Parietal lobe (tissue), 1 donor: ENCODE results near the gene WDR27. TPM values are rescaled to one million over a fixed set of nuclear protein-coding genes. Genes with fewer than 3 reads are reported as not detected.

ENCODE experiments used
- total RNA-seq: library from RNA; depleted of rRNA; stranded (reverse); fragments of >200 nt; gene quantifications from one replicate; pipeline ENCODE4 v1.2.3, GENCODE V29; 2014

WDR27 gene
- total RNA-seq = 82.6 TPM

GRCh38 chr6:169701954-169702839 lies at the start of gene WDR27, which contains the start of gene C6orf120:
WDR27 (minus strand) TSS chr6:169702029; CDS start chr6:169689005, 13,024 bp downstream.
C6orf120 (plus strand) TSS chr6:169702126; CDS start chr6:169702460, 334 bp downstream.

GRCh38 chr6:169724494-169725124 lies 22.8 kb upstream of the WDR27 start, which contains the start of gene PHF10:
PHF10 (minus strand) TSS chr6:169724500; CDS start chr6:169723931, 569 bp downstream.

Other genes starting within 250 kb of the WDR27 start
- 23.2 TPM for gene C6orf120, start 97 bp upstream of the WDR27 start, total RNA-seq
- 45.7 TPM for gene PHF10, start 22.5 kb upstream of the WDR27 start, total RNA-seq
- 4.1 TPM for gene DYNLT2, start 49.5 kb upstream of the WDR27 start, total RNA-seq
- gene ERMARD, start 49.6 kb upstream of the WDR27 start, total RNA-seq = 32.6 TPM